Measurements from ENCODE around the gene PDS5B.

GRCh38 chr13:32663660-32664059 is 77.4 kb downstream of the PDS5B start:
- TF ChIP-seq CTCF (conservative IDR thresholded peaks at IDR 0.05; ENCODE audit: low read depth, low read length) (no peak), EZH2 (IDR thresholded peaks at IDR 0.05; ENCODE audit: borderline replicate concordance, low read depth, low read length, poor library complexity, severe bottlenecking) (no peak)
